H9 (cell line): ENCODE measurements around the gene OBSL1. TPM values are rescaled to one million over a fixed set of nuclear protein-coding genes. Genes with fewer than 3 reads are reported as not detected.
A peak's percentile ranks its signal among the peaks of the same experiment; 100 is the strongest.

Source experiments
- DNase-seq: peaks from one replicate; pipeline ENCODE4 v3.0.0-alpha.2; 2017
- H2AFZ ChIP-seq: one replicate; pipeline ENCODE4 v1.6.1; 2013; ENCODE audit warnings: mild to moderate bottlenecking, low read length, control low read depth, moderate library complexity
- H2AK5ac ChIP-seq: 2 replicates; pipeline ENCODE4 v1.6.1; 2013; ENCODE audit warnings: low read length, control low read depth, mixed read lengths; ENCODE audit not compliant: insufficient read length
- H2BK120ac ChIP-seq: one replicate; pipeline ENCODE4 v1.6.1; 2013; ENCODE audit warnings: low read depth, mild to moderate bottlenecking, low read length, control low read depth, inconsistent platforms; ENCODE audit not compliant: poor library complexity, severe bottlenecking
- H2BK12ac ChIP-seq: 2 replicates; pipeline ENCODE4 v1.6.1; 2013; ENCODE audit warnings: low read length, control low read depth, mixed read lengths, low read depth; ENCODE audit not compliant: insufficient read length
- H2BK15ac ChIP-seq: 2 replicates; pipeline ENCODE4 v1.6.1; 2013; ENCODE audit warnings: low read depth, low read length, control low read depth
- H2BK20ac ChIP-seq: one replicate; pipeline ENCODE4 v1.6.1; 2013; ENCODE audit warnings: low read depth, mild to moderate bottlenecking, low read length, control low read depth, inconsistent platforms; ENCODE audit not compliant: poor library complexity, severe bottlenecking
- H2BK5ac ChIP-seq: 2 replicates; pipeline ENCODE4 v1.6.1; 2013; ENCODE audit warnings: low read length, control low read depth, mixed read lengths; ENCODE audit not compliant: insufficient read length
- H3K14ac ChIP-seq: 2 replicates; pipeline ENCODE4 v1.6.1; 2013; ENCODE audit warnings: low read length, control low read depth; ENCODE audit not compliant: insufficient read depth
- H3K18ac ChIP-seq: 2 replicates; pipeline ENCODE4 v1.6.1; 2013; ENCODE audit warnings: low read depth, mild to moderate bottlenecking, mixed read lengths, low read length, control low read depth; ENCODE audit not compliant: insufficient read length
- H3K23ac ChIP-seq: 2 replicates; pipeline ENCODE4 v1.6.1; 2013; ENCODE audit warnings: low read length, control low read depth, mixed read lengths, low read depth; ENCODE audit not compliant: insufficient read length
- H3K23me2 ChIP-seq: 2 replicates; pipeline ENCODE4 v1.6.1; 2013; ENCODE audit warnings: low read depth, mild to moderate bottlenecking, mixed read lengths, low read length, control low read depth; ENCODE audit not compliant: insufficient read length, poor library complexity, severe bottlenecking
- H3K27ac ChIP-seq: 2 replicates; pipeline ENCODE4 v1.5.1; 2013; ENCODE audit warnings: low read length, control low read depth, mixed read lengths, low read depth; ENCODE audit not compliant: insufficient read length
- H3K27me3 ChIP-seq: 2 replicates; pipeline ENCODE4 v1.6.1; 2013; ENCODE audit warnings: low read length, control low read depth, inconsistent platforms; ENCODE audit not compliant: insufficient read depth
- H3K4ac ChIP-seq: 2 replicates; pipeline ENCODE4 v1.6.1; 2013; ENCODE audit warnings: low read depth, mild to moderate bottlenecking, control low read depth, inconsistent platforms, low read length, moderate library complexity
- H3K4me1 ChIP-seq: 2 replicates; pipeline ENCODE4 v1.6.1; 2013; ENCODE audit warnings: low read length, control low read depth, inconsistent platforms; ENCODE audit not compliant: insufficient read depth
- H3K4me2 ChIP-seq: 2 replicates; pipeline ENCODE4 v1.6.1; 2013; ENCODE audit warnings: low read length, control low read depth, mixed read lengths; ENCODE audit not compliant: insufficient read length, insufficient read depth
- H3K56ac ChIP-seq: 2 replicates; pipeline ENCODE4 v1.6.1; 2013; ENCODE audit warnings: low read depth, mild to moderate bottlenecking, mixed read lengths, low read length, control low read depth; ENCODE audit not compliant: insufficient read length
- H3K79me1 ChIP-seq: 2 replicates; pipeline ENCODE4 v1.6.1; 2013; ENCODE audit warnings: low read depth, mild to moderate bottlenecking, moderate library complexity, low read length, control low read depth, inconsistent platforms; ENCODE audit not compliant: insufficient read depth, poor library complexity, severe bottlenecking
- H3K79me2 ChIP-seq: 2 replicates; pipeline ENCODE4 v1.6.1; 2013; ENCODE audit warnings: low read length, control low read depth, inconsistent platforms; ENCODE audit not compliant: insufficient read depth
- H3K9ac ChIP-seq: 2 replicates; pipeline ENCODE4 v1.6.1; 2013; ENCODE audit warnings: low read length, control low read depth, mixed read lengths; ENCODE audit not compliant: insufficient read length; ENCODE audit errors: extremely low read depth
- H3K9me3 ChIP-seq: one replicate; pipeline ENCODE4 v1.6.1; 2013; ENCODE audit warnings: low read depth, low read length, inconsistent platforms; ENCODE audit not compliant: control insufficient read depth
- H3T11ph ChIP-seq: one replicate; pipeline ENCODE4 v1.6.1; 2013; ENCODE audit warnings: mild to moderate bottlenecking, low read length, control low read depth, inconsistent platforms
- H4K20me1 ChIP-seq: one replicate; pipeline ENCODE4 v1.6.1; 2013; ENCODE audit not compliant: control insufficient read depth, insufficient read length, insufficient read depth
- H4K5ac ChIP-seq: 2 replicates; pipeline ENCODE4 v1.6.1; 2013; ENCODE audit warnings: low read depth, mild to moderate bottlenecking, mixed read lengths, low read length, control low read depth; ENCODE audit not compliant: insufficient read length
- H4K8ac ChIP-seq: replicated peaks from 2 replicates; pipeline ENCODE4 v1.6.1; 2013; ENCODE audit warnings: low read length, control low read depth, mixed read lengths, low read depth; ENCODE audit not compliant: insufficient read length
- H4K91ac ChIP-seq: 2 replicates; pipeline ENCODE4 v1.6.1; 2013; ENCODE audit warnings: low read depth, mild to moderate bottlenecking, moderate library complexity, mixed read lengths, low read length, control low read depth; ENCODE audit not compliant: insufficient read length
- H3K27ac Mint-ChIP-seq, 3 experiments: 2 replicates in 2 of 3; 3 replicates in 1 of 3; pipeline ENCODE4 v1.8.0; 2020 to 2021; ENCODE audit warnings: mixed read lengths in 3 of 3, mild to moderate bottlenecking in 1 of 3, moderate library complexity in 1 of 3
- H3K27me3 Mint-ChIP-seq: 2 replicates; pipeline ENCODE4 v1.8.0; 2021; ENCODE audit warnings: low read depth, mild to moderate bottlenecking, moderate library complexity, mixed read lengths
- H3K36me3 Mint-ChIP-seq, 3 experiments: 2 replicates in 2 of 3; 3 replicates in 1 of 3; pipeline ENCODE4 v1.8.0; 2020 to 2021; ENCODE audit warnings: low read depth in 3 of 3, mixed read lengths in 3 of 3; ENCODE audit not compliant: insufficient read depth in 1 of 3
- H3K4me1 Mint-ChIP-seq, 2 experiments: 2 replicates each; pipeline ENCODE4 v1.8.0; 2020; ENCODE audit warnings: mixed read lengths in 2 of 2
- H3K4me3 Mint-ChIP-seq, 2 experiments: 2 replicates in 1 of 2; 3 replicates in 1 of 2; pipeline ENCODE4 v1.8.0; 2020 to 2021; ENCODE audit warnings: mild to moderate bottlenecking in 2 of 2, mixed read lengths in 2 of 2, moderate library complexity in 1 of 2
- H3K9me3 Mint-ChIP-seq, 2 experiments: 2 replicates in 1 of 2; 3 replicates in 1 of 2; pipeline ENCODE4 v1.8.0; 2020; ENCODE audit warnings: mild to moderate bottlenecking in 2 of 2, mixed read lengths in 2 of 2, moderate library complexity in 1 of 2
- CTCF ChIP-seq: fragments of 200-600 bp; sonication (generic); conservative IDR thresholded peaks from 3 replicates; pipeline ENCODE4 v1.8.0; 2021; ENCODE audit warnings: antibody characterized with exemption, mild to moderate bottlenecking
- WGBS: extraction: QIAGEN DNeasy Blood & Tissue Kit; methylation state at CpG from one replicate; pipeline ENCODE4 v1.1.7; 2013; ENCODE audit warnings: missing lambda C conversion rate, low lambda C conversion rate, mixed read lengths; ENCODE audit not compliant: insufficient read length; ENCODE audit errors: extremely low coverage; 5-methylcytosine and 5-hydroxymethylcytosine counted together
- total RNA-seq: library from RNA; stranded (reverse); gene quantifications from 2 replicates; pipeline ENCODE4 v1.2.1, GENCODE V29; 2021

Gene OBSL1
- total RNA-seq, 1 experiment from 2014 or later, result 140 TPM

GRCh38 chr2:219523031-219523671 is 48.2 kb downstream of the OBSL1 start:
- H2AFZ ChIP-seq, result no peak overlapping the region
- no peaks in the 10 kb centered on the region for H4K20me1 ChIP-seq
- peaks cover under 1% of the 10 kb centered on the region; the same call in 1 of the 2 replicates for H3K27me3 ChIP-seq
- peak; percentile 76 for DNase-seq
- no peak overlapping the region for H4K5ac ChIP-seq
- WGBS, result no CpG with 5 or more reads among the region's 24 CpGs
- H3K56ac ChIP-seq, result no peak overlapping the region
- H3K27ac Mint-ChIP-seq, result no peak overlapping the region
- H4K91ac ChIP-seq, result no peak overlapping the region
- H3K4me1 Mint-ChIP-seq, result peaks cover 51 to 69% of the 10 kb centered on the region in 2 experiments
- no peak overlapping the region for H3K18ac ChIP-seq
- no peak overlapping the region for H2BK5ac ChIP-seq
- no peaks in the 10 kb centered on the region for H3K36me3 Mint-ChIP-seq
- H3K4me1 ChIP-seq, result peaks cover 7% of the 10 kb centered on the region; the same call in 1 of the 2 replicates
- H2BK15ac ChIP-seq, result no peak overlapping the region
- no peak overlapping the region for H2BK20ac ChIP-seq
- no peak overlapping the region for H3K9ac ChIP-seq
- H3K23ac ChIP-seq, result no peak overlapping the region
- no peak overlapping the region for H2BK12ac ChIP-seq
- no peak overlapping the region for H2AK5ac ChIP-seq
- H3K4me3 Mint-ChIP-seq, result peak overlapping the region; percentile 50 to 76
- H3K9me3 ChIP-seq, result no peaks in the 10 kb centered on the region
- H3K4ac ChIP-seq, result no peak overlapping the region
- H3K79me2 ChIP-seq, result no peaks in the 10 kb centered on the region
- H3K4me2 ChIP-seq, result peak overlapping the region; percentile 44
- peaks cover 49% of the 10 kb centered on the region for H3K27me3 Mint-ChIP-seq
- H3K9me3 Mint-ChIP-seq, result no peaks in the 10 kb centered on the region
- no peak overlapping the region for H2BK120ac ChIP-seq
- H3K27ac ChIP-seq, result no peak overlapping the region
- peaks cover 4% of the 10 kb centered on the region for H3K23me2 ChIP-seq
- TF ChIP-seq CTCF, result peak; percentile 69
- H3K79me1 ChIP-seq, result no peaks in the 10 kb centered on the region
- H3T11ph ChIP-seq, result no peak overlapping the region
- no peak overlapping the region for H4K8ac ChIP-seq
- H3K14ac ChIP-seq, result no peak overlapping the region
